Measurements from ENCODE around the gene VCAN. TPM values are rescaled to one million over a fixed set of nuclear protein-coding genes. Genes with fewer than 3 reads are reported as not detected.

The VCAN gene
- total and polyA plus RNA-seq, 8 donors, result 0.84 to 69.4 (median 2.0) TPM

DNA sequence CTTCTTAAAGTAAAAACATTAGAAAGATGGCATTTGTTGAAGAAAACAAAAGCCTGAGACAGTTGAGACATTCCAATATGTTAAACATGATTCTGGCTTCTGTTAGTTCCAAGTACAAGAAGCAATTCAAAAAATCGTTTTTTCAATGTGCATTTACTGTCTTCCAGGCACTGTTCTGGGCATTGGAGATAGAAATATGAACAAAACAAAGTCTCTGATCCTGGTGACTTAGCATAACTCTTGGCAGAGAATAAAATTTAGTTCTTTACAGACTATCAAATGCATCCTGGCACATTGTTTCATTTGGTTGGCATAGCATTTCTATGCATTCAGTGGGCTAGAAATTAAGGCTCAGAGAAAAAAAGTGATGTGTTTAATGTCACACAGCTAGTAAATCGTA is 77.5 kb downstream of the VCAN start:
- DNase-seq (no peak), ATAC-seq (no peak), FAIRE-seq (no peak)
- no peaks in the 10 kb centered on the region for H3K4me1 ChIP-seq
- no peaks in the 10 kb centered on the region for H3K9me3 ChIP-seq
- intact Hi-C loops (cut with DNase I), result no loop called here
- no peak overlapping the region for H3K27ac ChIP-seq
- 30 to 35% methylated on average over 2 of the region's 2 CpGs for WGBS, 2 donors
- TF ChIP-seq, protein P1, sequence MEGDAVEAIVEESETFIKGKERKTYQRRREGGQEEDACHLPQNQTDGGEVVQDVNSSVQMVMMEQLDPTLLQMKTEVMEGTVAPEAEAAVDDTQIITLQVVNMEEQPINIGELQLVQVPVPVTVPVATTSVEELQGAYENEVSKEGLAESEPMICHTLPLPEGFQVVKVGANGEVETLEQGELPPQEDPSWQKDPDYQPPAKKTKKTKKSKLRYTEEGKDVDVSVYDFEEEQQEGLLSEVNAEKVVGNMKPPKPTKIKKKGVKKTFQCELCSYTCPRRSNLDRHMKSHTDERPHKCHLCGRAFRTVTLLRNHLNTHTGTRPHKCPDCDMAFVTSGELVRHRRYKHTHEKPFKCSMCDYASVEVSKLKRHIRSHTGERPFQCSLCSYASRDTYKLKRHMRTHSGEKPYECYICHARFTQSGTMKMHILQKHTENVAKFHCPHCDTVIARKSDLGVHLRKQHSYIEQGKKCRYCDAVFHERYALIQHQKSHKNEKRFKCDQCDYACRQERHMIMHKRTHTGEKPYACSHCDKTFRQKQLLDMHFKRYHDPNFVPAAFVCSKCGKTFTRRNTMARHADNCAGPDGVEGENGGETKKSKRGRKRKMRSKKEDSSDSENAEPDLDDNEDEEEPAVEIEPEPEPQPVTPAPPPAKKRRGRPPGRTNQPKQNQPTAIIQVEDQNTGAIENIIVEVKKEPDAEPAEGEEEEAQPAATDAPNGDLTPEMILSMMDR (IDR thresholded peaks at IDR 0.05), result no peak
- H3K36me3 ChIP-seq, result no peaks in the 10 kb centered on the region
- H3K27me3 ChIP-seq, result no peaks in the 10 kb centered on the region
- no peak overlapping the region for H3K4me3 ChIP-seq

DNA sequence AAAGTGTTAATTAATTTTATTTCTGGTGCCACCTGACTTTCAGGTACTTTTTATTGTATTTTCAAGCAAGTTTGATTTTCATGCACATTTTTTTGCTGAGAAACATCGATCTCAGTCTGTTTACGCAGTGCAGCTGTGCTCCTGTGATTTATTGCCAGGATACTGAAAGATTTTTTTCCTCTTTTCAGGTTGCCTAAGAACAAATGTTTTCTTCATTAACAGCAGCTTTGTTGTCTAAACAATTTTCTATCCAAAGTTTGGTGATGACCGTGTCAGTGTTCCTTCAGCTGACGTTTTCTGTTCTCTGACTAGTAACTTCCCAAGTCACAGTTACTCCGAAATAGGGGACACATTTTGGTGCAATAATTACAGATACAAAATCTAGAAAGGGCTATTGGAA is 78.1 kb downstream of the VCAN start:
- no peaks in the 10 kb centered on the region for H3K4me1 ChIP-seq
- H3K27ac ChIP-seq, result no peak overlapping the region
- intact Hi-C loops (cut with DNase I), result no loop called here
- DNase-seq, result no peak
- ATAC-seq, result no peak
- WGBS, 2 donors, result 12 to 16% methylated on average over 5 of the region's 5 CpGs
- H3K27me3 ChIP-seq, result no peaks in the 10 kb centered on the region
- H3K4me3 ChIP-seq, result no peak overlapping the region
- peak; percentile 17 for FAIRE-seq
- no peaks in the 10 kb centered on the region for H3K36me3 ChIP-seq
- H3K9me3 ChIP-seq, result no peaks in the 10 kb centered on the region
- TF ChIP-seq, protein P1 (IDR thresholded peaks at IDR 0.05), result no peak

GRCh38 chr5:83551821-83552220 is 80.3 kb downstream of the VCAN start:
- TF ChIP-seq, protein P1 (IDR thresholded peaks at IDR 0.05), result no peak
- H3K27ac ChIP-seq, result no peak overlapping the region
- no peaks in the 10 kb centered on the region for H3K4me1 ChIP-seq
- no peaks in the 10 kb centered on the region for H3K9me3 ChIP-seq
- intact Hi-C loops (cut with DNase I), result no loop called here
- H3K36me3 ChIP-seq, result no peaks in the 10 kb centered on the region
- WGBS, 2 donors, result 47 to 55% methylated on average over 1 of the region's 1 CpG
- no peaks in the 10 kb centered on the region for H3K27me3 ChIP-seq
- DNase-seq (no peak), ATAC-seq (peak in 1 of 4 donors; percentile 27), FAIRE-seq (no peak)
- H3K4me3 ChIP-seq, result no peak overlapping the region

- Histone ChIP-seq H3K4me3 (no peak overlapping the region), H3K27me3 (no peaks in the 10 kb centered on the region), H3K4me1 (no peaks in the 10 kb centered on the region), H3K27ac (no peak overlapping the region), H3K36me3 (no peaks in the 10 kb centered on the region), H3K9me3 (no peaks in the 10 kb centered on the region)
- DNase-seq (no peak), FAIRE-seq (no peak), ATAC-seq (no peak)
- TF ChIP-seq, protein P1 (IDR thresholded peaks at IDR 0.05), result no peak
- intact Hi-C loops (cut with DNase I), result no loop called here
These were observed 80.7 kb downstream of the VCAN start for GRCh38 chr5:83552275-83552674.

GRCh38 chr5:83553000-83553486 is 81.5 kb downstream of the VCAN start:
- Histone ChIP-seq H3K36me3 (no peaks in the 10 kb centered on the region), H3K27ac (no peak overlapping the region), H3K4me3 (no peak overlapping the region), H3K27me3 (no peaks in the 10 kb centered on the region), H3K9me3 (no peaks in the 10 kb centered on the region), H3K4me1 (no peaks in the 10 kb centered on the region)
- ATAC-seq (peak in 3 of 4 donors; percentile 14 to 54 (median 51)), FAIRE-seq (no peak), DNase-seq (peak in 1 of 6 donors; percentile 12)
- TF ChIP-seq, protein P1 (IDR thresholded peaks at IDR 0.05), result no peak
- WGBS, 2 donors, result 49 to 51% methylated on average over 9 of the region's 9 CpGs
- intact Hi-C loops (cut with DNase I), result no loop called here
